ENCODE results near the gene NBDY. TPM values are rescaled to one million over a fixed set of nuclear protein-coding genes. Genes with fewer than 3 reads are reported as not detected.

The NBDY gene
- total RNA-seq, 1 donor, result 12.1 TPM

GRCh38 chrX:56785442-56785841 is 56.4 kb downstream of the NBDY start:
- no peak for TF ChIP-seq CTCF (IDR thresholded peaks at IDR 0.05; ENCODE audit: insufficient read depth, low read depth, low read length)
- H3K4me3 ChIP-seq (ENCODE audit: low read depth, low read length), result no peak overlapping the region
- no peak for DNase-seq (ENCODE audit: low read depth)

GRCh38 chrX:56786889-56787733 is 58.1 kb downstream of the NBDY start:
- H3K4me3 ChIP-seq (ENCODE audit: low read depth, low read length), result no peak overlapping the region
- TF ChIP-seq CTCF (IDR thresholded peaks at IDR 0.05; ENCODE audit: insufficient read depth, low read depth, low read length), result no peak
- no peak for DNase-seq (ENCODE audit: low read depth)

DNA sequence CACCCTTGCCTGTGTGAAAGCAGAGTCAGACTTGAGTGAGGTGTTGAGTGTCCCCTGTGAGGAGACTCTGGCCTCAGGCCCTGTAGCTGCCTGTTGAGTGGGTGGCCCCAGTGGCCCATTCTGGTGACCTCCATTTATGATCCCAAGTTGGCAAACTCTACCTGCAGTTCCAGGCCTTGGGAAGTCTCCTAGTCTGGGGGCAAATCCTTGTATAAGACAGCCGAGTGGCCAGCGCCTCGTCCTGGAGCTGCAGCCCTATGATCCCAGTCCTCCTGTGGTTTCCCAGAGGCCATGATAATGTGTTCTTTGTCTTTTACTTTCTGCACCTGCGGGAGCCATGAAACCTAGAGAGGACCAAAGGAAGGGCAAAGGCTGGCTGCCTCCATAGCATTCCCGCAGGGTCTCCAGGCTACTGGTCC is 58.7 kb downstream of the NBDY start:
- no peak overlapping the region for H3K4me3 ChIP-seq (ENCODE audit: low read depth, low read length)
- TF ChIP-seq CTCF (IDR thresholded peaks at IDR 0.05; ENCODE audit: insufficient read depth, low read depth, low read length), result no peak
- no peak for DNase-seq (ENCODE audit: low read depth)

GRCh38 chrX:56788229-56788628 is 59.2 kb downstream of the NBDY start:
- no peak overlapping the region for H3K4me3 ChIP-seq (ENCODE audit: low read depth, low read length)
- DNase-seq (ENCODE audit: low read depth), result no peak
- TF ChIP-seq CTCF (IDR thresholded peaks at IDR 0.05; ENCODE audit: insufficient read depth, low read depth, low read length), result no peak

DNA sequence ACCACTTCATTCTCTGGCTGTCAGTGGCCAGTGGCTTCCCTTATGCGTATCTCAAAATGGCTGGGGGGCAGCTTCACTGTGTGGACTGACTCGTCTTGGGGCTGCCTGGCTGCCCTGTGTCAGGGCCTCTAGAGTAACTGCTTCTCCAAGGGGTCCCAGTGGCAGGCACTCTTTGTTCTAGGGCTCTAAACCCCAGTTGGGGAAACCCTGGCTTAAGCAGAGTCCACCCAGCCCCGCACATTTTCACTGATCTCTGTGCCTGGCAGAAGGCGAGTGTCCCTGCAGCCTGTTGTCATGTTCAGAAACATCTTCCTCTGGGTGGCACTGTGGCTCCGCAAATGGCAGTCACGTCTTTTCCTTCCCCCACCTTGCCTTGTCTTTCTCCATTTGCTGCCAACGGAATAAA is 59.7 kb downstream of the NBDY start:
- H3K4me3 ChIP-seq (ENCODE audit: low read depth, low read length), result no peak overlapping the region
- DNase-seq (ENCODE audit: low read depth), result no peak

DNA sequence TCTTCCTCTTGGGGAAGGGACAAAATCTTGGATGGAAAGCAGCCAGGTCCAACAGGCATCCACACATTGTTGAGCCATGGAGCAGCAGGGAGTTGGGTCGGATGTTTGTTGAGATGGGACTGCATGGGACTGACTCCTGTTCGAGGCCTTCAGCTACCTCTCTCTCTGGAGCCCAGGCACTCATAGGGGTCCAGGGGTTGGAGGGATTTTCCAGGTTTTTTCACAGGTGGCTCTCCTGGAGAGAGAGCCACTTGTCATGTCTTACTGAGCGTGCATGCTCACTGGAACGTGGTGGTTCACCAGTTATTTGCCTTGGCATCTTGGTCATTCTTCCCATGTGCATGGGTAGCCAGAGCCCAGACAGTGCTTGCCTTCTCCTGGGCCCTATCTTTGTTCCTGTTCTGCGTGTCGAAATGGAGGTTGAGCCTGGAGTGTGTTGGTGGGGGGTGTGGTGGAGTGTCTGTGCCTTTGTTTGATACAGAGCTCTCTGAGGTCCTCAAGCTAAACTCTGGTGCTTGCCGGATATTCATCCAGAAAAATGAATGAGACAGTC is 60.6 kb downstream of the NBDY start:
- DNase-seq (ENCODE audit: low read depth), result no peak
- no peak overlapping the region for H3K4me3 ChIP-seq (ENCODE audit: low read depth, low read length)

More for the DNA sequence above, 59.7 kb downstream of the NBDY start:
- no peak for TF ChIP-seq CTCF (IDR thresholded peaks at IDR 0.05; ENCODE audit: insufficient read depth, low read depth, low read length)

More for the DNA sequence above, 60.6 kb downstream of the NBDY start:
- no peak for TF ChIP-seq CTCF (IDR thresholded peaks at IDR 0.05; ENCODE audit: insufficient read depth, low read depth, low read length)
